Transverse colon (tissue), 4 donors: ENCODE measurements around the gene MRO.

ENCODE experiments used
- CTCF ChIP-seq, 5 experiments: fragments of 200-600 bp in 3 of 5; fragments of 450-650 bp in 2 of 5; sonication (generic) in 3 of 5; IDR thresholded peaks; 1 replicate in 2 of 5; 2 replicates in 3 of 5; pipeline ENCODE4 v1.5.1; 2016 to 2017; ENCODE audit warnings: antibody characterized with exemption in 5 of 5, inconsistent platforms in 3 of 5, mild to moderate bottlenecking in 2 of 5, moderate library complexity in 1 of 5
- POLR2A ChIP-seq: fragments of 450-650 bp; IDR thresholded peaks from one replicate; pipeline ENCODE4 v1.6.1; 2016; ENCODE audit warnings: antibody characterized with exemption, mild to moderate bottlenecking, moderate library complexity
- POLR2AphosphoS5 ChIP-seq, 3 donors: sonication (generic); formaldehyde crosslinking; IDR thresholded peaks; one replicate each; pipeline ENCODE4 v1.6.1; 2016; ENCODE audit warnings: antibody characterized with exemption in 3 of 3

- TF ChIP-seq CTCF (IDR thresholded peaks at IDR 0.05) = no peak
- TF ChIP-seq POLR2A = no peak
- TF ChIP-seq POLR2AphosphoS5 (IDR thresholded peaks at IDR 0.05) = no peak
Observed at GRCh38 chr18:50751947-50752346, 67.9 kb downstream of the MRO start.
